IMR-90 (cell line): ENCODE measurements around the gene PLAAT2. TPM values are rescaled to one million over a fixed set of nuclear protein-coding genes. Genes with fewer than 3 reads are reported as not detected.

ENCODE experiments used
- ATAC-seq: fragments of 200-7000 bp; cut with Tn5 transposase; 2 replicates; pipeline ENCODE4 v1.9.1; 2020; ENCODE audit warnings: low read depth, mild to moderate bottlenecking, moderate library complexity
- BruUV-seq: library from RNA; stranded (reverse); fragments of 400-500 nt; replicated peaks from 2 replicates; lab custom pipeline; 2021; lab: Mats Ljungman, UMichigan
- CTCF ChIA-PET: fragments of 300-600 bp; formaldehyde crosslinking; extraction: SDS; loops from one replicate; lab custom pipeline; 2021; ENCODE audit warnings: antibody characterized with exemption; lab: Yijun Ruan, JAX
- POLR2A ChIA-PET: fragments of 300-600 bp; sonication (Branson Sonifier 250); formaldehyde crosslinking; loops from one replicate; lab custom pipeline; 2022; ENCODE audit warnings: antibody characterized with exemption; ENCODE audit not compliant: unreplicated experiment; lab: Charles Lee
- DNase-seq: peaks from one replicate; pipeline ENCODE4 v3.0.0; 2013
- H2AFZ ChIP-seq: replicated peaks from 2 replicates; pipeline ENCODE3; 2013; ENCODE audit warnings: low read length, mild to moderate bottlenecking; ENCODE audit not compliant: poor library complexity
- H2AK5ac ChIP-seq: 2 replicates; pipeline ENCODE4 v1.6.1; 2013; ENCODE audit warnings: low read depth, low read length, inconsistent platforms
- H2AK9ac ChIP-seq: replicated peaks from 2 replicates; pipeline ENCODE3; 2013; ENCODE audit warnings: mild to moderate bottlenecking, low read depth, low read length, moderate library complexity; ENCODE audit not compliant: poor library complexity
- H2BK120ac ChIP-seq: 2 replicates; pipeline ENCODE4 v1.6.1; 2013; ENCODE audit warnings: low read depth, low read length, inconsistent platforms
- H2BK15ac ChIP-seq: 3 replicates; pipeline ENCODE4 v1.6.1; 2013; ENCODE audit warnings: low read depth, low read length, inconsistent platforms
- H2BK20ac ChIP-seq: 2 replicates; pipeline ENCODE4 v1.6.1; 2013; ENCODE audit warnings: low read depth, mild to moderate bottlenecking, inconsistent platforms, low read length, moderate library complexity
- H2BK5ac ChIP-seq: 2 replicates; pipeline ENCODE4 v1.6.1; 2013; ENCODE audit warnings: mild to moderate bottlenecking, low read depth, low read length, inconsistent platforms; ENCODE audit not compliant: poor library complexity, severe bottlenecking
- H3K14ac ChIP-seq: replicated peaks from 2 replicates; pipeline ENCODE4 v1.6.1; 2013; ENCODE audit warnings: low read depth, low read length, inconsistent platforms
- H3K18ac ChIP-seq: 2 replicates; pipeline ENCODE4 v1.6.1; 2013; ENCODE audit warnings: low read depth, low read length, control low read depth
- H3K23ac ChIP-seq: 2 replicates; pipeline ENCODE4 v1.6.1; 2013; ENCODE audit warnings: low read depth, low read length, inconsistent platforms
- H3K27ac ChIP-seq: 2 replicates; pipeline ENCODE4 v1.5.1; 2013; ENCODE audit warnings: mild to moderate bottlenecking, control low read depth, low read length; ENCODE audit not compliant: insufficient read depth
- H3K27me3 ChIP-seq: 2 replicates; pipeline ENCODE4 v1.6.1; 2013; ENCODE audit warnings: low read length; ENCODE audit not compliant: control insufficient read depth, insufficient read depth
- H3K36me3 ChIP-seq: 2 replicates; pipeline ENCODE4 v1.6.1; 2013; ENCODE audit warnings: low read length, mixed read lengths; ENCODE audit not compliant: control insufficient read depth, insufficient read depth
- H3K4ac ChIP-seq: 2 replicates; pipeline ENCODE4 v1.6.1; 2013; ENCODE audit warnings: low read depth, low read length, inconsistent platforms
- H3K4me1 ChIP-seq: 2 replicates; pipeline ENCODE4 v1.6.1; 2013; ENCODE audit warnings: low read length, mixed read lengths; ENCODE audit not compliant: control insufficient read depth, insufficient read depth
- H3K4me2 ChIP-seq: 2 replicates; pipeline ENCODE4 v1.6.1; 2013; ENCODE audit warnings: low read depth, mild to moderate bottlenecking, control low read depth, low read length, moderate library complexity
- H3K4me3 ChIP-seq: 2 replicates; pipeline ENCODE4 v1.5.1; 2013; ENCODE audit warnings: low read depth, mild to moderate bottlenecking, control low read depth, low read length, moderate library complexity; ENCODE audit not compliant: insufficient read depth
- H3K56ac ChIP-seq: 2 replicates; pipeline ENCODE4 v1.6.1; 2013; ENCODE audit warnings: low read length, inconsistent platforms; ENCODE audit not compliant: insufficient read depth; ENCODE audit errors: extremely low read depth
- H3K79me1 ChIP-seq, 2 experiments: 2 replicates each; pipeline ENCODE4 v1.6.1; 2013; ENCODE audit warnings: low read length in 2 of 2, inconsistent platforms in 1 of 2, low read depth in 1 of 2
- H3K9ac ChIP-seq: 2 replicates; pipeline ENCODE4 v1.6.1; 2013; ENCODE audit warnings: low read depth, low read length, control low read depth
- H3K9me1 ChIP-seq: 2 replicates; pipeline ENCODE4 v1.6.1; 2013; ENCODE audit warnings: low read length, inconsistent platforms; ENCODE audit not compliant: insufficient read depth
- H3K9me3 ChIP-seq: 2 replicates; pipeline ENCODE4 v1.6.1; 2013; ENCODE audit warnings: low read length; ENCODE audit not compliant: control insufficient read depth, insufficient read depth
- H4K20me1 ChIP-seq: 2 replicates; pipeline ENCODE4 v1.6.1; 2013; ENCODE audit warnings: low read length, inconsistent platforms; ENCODE audit not compliant: insufficient read depth
- H4K5ac ChIP-seq: 2 replicates; pipeline ENCODE4 v1.6.1; 2013; ENCODE audit warnings: mild to moderate bottlenecking, low read depth, low read length, control low read depth
- H4K8ac ChIP-seq, 2 experiments: 2 replicates each; pipeline ENCODE4 v1.6.1; 2013; ENCODE audit warnings: low read depth in 2 of 2, low read length in 2 of 2, control low read depth in 1 of 2, inconsistent platforms in 1 of 2
- H4K91ac ChIP-seq: 2 replicates; pipeline ENCODE4 v1.6.1; 2013; ENCODE audit warnings: low read depth, low read length, inconsistent platforms; ENCODE audit not compliant: insufficient read depth
- CEBPB ChIP-seq: IDR thresholded peaks from 2 replicates; pipeline ENCODE4 v1.6.1; 2012; ENCODE audit warnings: low read depth, low read length, improper control_type of control experiment
- CTCF ChIP-seq: conservative IDR thresholded peaks from 2 replicates; pipeline ENCODE4 v1.5.1; 2012; ENCODE audit warnings: mild to moderate bottlenecking, low read depth, low read length, improper control_type of control experiment
- MXI1 ChIP-seq: IDR thresholded peaks from 2 replicates; pipeline ENCODE4 v1.6.1; 2012; ENCODE audit warnings: low read depth, mild to moderate bottlenecking, low read length, moderate library complexity, borderline replicate concordance
- RFX5 ChIP-seq: IDR thresholded peaks from 2 replicates; pipeline ENCODE4 v1.8.0; 2012; ENCODE audit warnings: low read depth, mild to moderate bottlenecking, low read length, moderate library complexity
- WGBS, 2 experiments: methylation state at CpG; one replicate each; pipeline versions ENCODE4 v1.1.5 to v1.1.7; 2013; ENCODE audit warnings: missing lambda C conversion rate in 2 of 2; ENCODE audit not compliant: insufficient read length in 1 of 2; ENCODE audit errors: extremely low coverage in 2 of 2; 5-methylcytosine and 5-hydroxymethylcytosine counted together
- dilution Hi-C: fragments of 300-500 bp; cut with HindIII; formaldehyde crosslinking; loops from one replicate; pipeline ENCODE4 v1.14.3; 2018; ENCODE audit warnings: low sequenced_read_pairs; ENCODE audit not compliant: unreplicated experiment
- in situ Hi-C: fragments of 300-500 bp; cut with MboI; formaldehyde crosslinking; loops from 3 replicates; pipeline ENCODE4 v1.14.3; 2019; ENCODE audit warnings: low sequenced_read_pairs, inconsistent platforms, mixed read lengths
- intact Hi-C: fragments of 100-400 bp; cut with micrococcal nuclease; formaldehyde crosslinking; loops from 2 replicates; pipeline ENCODE4 v1.10.0; 2022
- polyA plus RNA-seq, 3 experiments: library from polyadenylated mRNA; depleted of rRNA; stranded (reverse); fragments of >200 nt; gene quantifications; 2 replicates each; pipeline ENCODE4 v1.2.3, GENCODE V29; 2012; ENCODE audit warnings: low replicate concordance in 1 of 3
- total RNA-seq: library from RNA; depleted of rRNA; stranded (reverse); fragments of >200 nt; gene quantifications from 2 replicates; pipeline ENCODE4 v1.2.3, GENCODE V29; 2012

PLAAT2 gene
- total and polyA plus RNA-seq, 2 of the 4 experiments (the other 2 are of a cell fraction) = not detected

GRCh38 chr11:63511048-63511748 is 52.0 kb downstream of the PLAAT2 start:
- dilution Hi-C loops (no loop called here), intact Hi-C loops (no loop called here), in situ Hi-C loops (no loop called here)
- no peak overlapping the region for H2AFZ ChIP-seq
- H3K4ac ChIP-seq = no peak overlapping the region
- 50% methylated on average over 2 of the region's 11 CpGs; no CpG with 5 or more reads in 1 of the 2 experiments for WGBS, 2 experiments
- H3K4me1 ChIP-seq = no peaks in the 10 kb centered on the region
- no peak overlapping the region for H3K56ac ChIP-seq
- H4K20me1 ChIP-seq = no peaks in the 10 kb centered on the region
- no peak overlapping the region for H4K8ac ChIP-seq
- H3K9me1 ChIP-seq = no peaks in the 10 kb centered on the region
- H3K36me3 ChIP-seq = no peaks in the 10 kb centered on the region
- H2BK120ac ChIP-seq = no peak overlapping the region
- BruUV-seq = no TSS peak
- H3K14ac ChIP-seq = no peak overlapping the region
- H2AK9ac ChIP-seq = no peak overlapping the region
- CTCF ChIA-PET = no interaction called here
- no peak overlapping the region for H3K27ac ChIP-seq
- no peak overlapping the region for H2BK20ac ChIP-seq
- H4K5ac ChIP-seq = no peak overlapping the region
- H3K79me1 ChIP-seq = no peaks in the 10 kb centered on the region
- no peak for DNase-seq
- H3K18ac ChIP-seq = no peak overlapping the region
- no peak overlapping the region for H3K9ac ChIP-seq
- H2AK5ac ChIP-seq = no peak overlapping the region
- H3K27me3 ChIP-seq = peaks cover 10% of the 10 kb centered on the region
- POLR2A ChIA-PET = no interaction called here
- no peak for TF ChIP-seq RFX5
- no peak for TF ChIP-seq MXI1
- TF ChIP-seq CEBPB = no peak
- no peak for TF ChIP-seq CTCF
- no peak overlapping the region for H3K4me3 ChIP-seq
- H2BK15ac ChIP-seq = no peak overlapping the region
- no peak for ATAC-seq
- no peaks in the 10 kb centered on the region for H3K9me3 ChIP-seq
- no peak overlapping the region for H3K4me2 ChIP-seq
- H3K23ac ChIP-seq = no peak overlapping the region
- no peak overlapping the region for H2BK5ac ChIP-seq
- H4K91ac ChIP-seq = no peak overlapping the region
